ENCODE measurements around the gene HEBP2. TPM values are rescaled to one million over a fixed set of nuclear protein-coding genes. Genes with fewer than 3 reads are reported as not detected.

HEBP2 gene
- polyA plus RNA-seq, 2 of the 4 experiments (the other 2 are of a cell fraction): 18.0 to 22.1 TPM

DNA sequence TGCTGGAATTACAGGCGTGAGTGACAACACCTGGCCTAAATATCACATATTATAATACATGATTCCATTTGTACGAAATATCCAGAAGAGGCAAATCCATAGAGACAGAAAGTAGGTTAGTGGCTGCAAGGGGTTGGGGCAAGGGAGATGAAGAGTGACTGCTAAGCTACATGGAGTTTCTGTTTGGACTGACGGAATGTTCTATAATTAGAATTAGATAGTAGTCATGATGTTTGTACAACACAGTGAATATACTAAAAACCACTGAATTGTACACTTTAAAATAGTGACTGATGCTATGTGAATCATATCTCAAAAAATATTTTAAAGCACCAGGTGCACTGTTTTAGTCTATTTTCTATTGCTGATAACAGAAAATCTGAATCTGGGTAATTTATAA, 3.7 kb upstream of the HEBP2 start:
- no peak overlapping the region for H3K4me3 ChIP-seq
- CTCF ChIA-PET: no interaction called here
- FAIRE-seq (no peak), DNase-seq (ENCODE audit: low read depth in 1 of 2, low spot score in 1 of 2) (no peak), ATAC-seq (no peak)
- H3K9me3 ChIP-seq: no peaks in the 10 kb centered on the region
- H3K4me1 ChIP-seq: 0 out of 3 replicates have a peak, but pooled peaks cover 2% of the 10 kb centered on the region
- no peak overlapping the region for H3K4me2 ChIP-seq
- H3K27ac ChIP-seq: no peak overlapping the region
- TF ChIP-seq RCOR1 (IDR thresholded peaks at IDR 0.05; ENCODE audit: low read depth, low read length) (no peak), MAZ (IDR thresholded peaks at IDR 0.05; ENCODE audit: borderline replicate concordance, low read depth, low read length) (no peak), RARB (CRISPR knock-in tag; IDR thresholded peaks at IDR 0.05) (no peak), CHD2 (IDR thresholded peaks at IDR 0.05; ENCODE audit: low read length, partially characterized antibody) (no peak)
- TF ChIP-seq, protein P1, sequence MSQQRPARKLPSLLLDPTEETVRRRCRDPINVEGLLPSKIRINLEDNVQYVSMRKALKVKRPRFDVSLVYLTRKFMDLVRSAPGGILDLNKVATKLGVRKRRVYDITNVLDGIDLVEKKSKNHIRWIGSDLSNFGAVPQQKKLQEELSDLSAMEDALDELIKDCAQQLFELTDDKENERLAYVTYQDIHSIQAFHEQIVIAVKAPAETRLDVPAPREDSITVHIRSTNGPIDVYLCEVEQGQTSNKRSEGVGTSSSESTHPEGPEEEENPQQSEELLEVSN (IDR thresholded peaks at IDR 0.05; ENCODE audit: borderline replicate concordance, low read depth): no peak
- TF ChIP-seq, protein P2, sequence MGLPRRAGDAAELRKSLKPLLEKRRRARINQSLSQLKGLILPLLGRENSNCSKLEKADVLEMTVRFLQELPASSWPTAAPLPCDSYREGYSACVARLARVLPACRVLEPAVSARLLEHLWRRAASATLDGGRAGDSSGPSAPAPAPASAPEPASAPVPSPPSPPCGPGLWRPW (IDR thresholded peaks at IDR 0.05): no peak
- POLR2A ChIA-PET: no interaction called here
- 82% methylated on average over 3 of the region's 3 CpGs for WGBS (ENCODE audit: missing lambda C conversion rate)

DNA sequence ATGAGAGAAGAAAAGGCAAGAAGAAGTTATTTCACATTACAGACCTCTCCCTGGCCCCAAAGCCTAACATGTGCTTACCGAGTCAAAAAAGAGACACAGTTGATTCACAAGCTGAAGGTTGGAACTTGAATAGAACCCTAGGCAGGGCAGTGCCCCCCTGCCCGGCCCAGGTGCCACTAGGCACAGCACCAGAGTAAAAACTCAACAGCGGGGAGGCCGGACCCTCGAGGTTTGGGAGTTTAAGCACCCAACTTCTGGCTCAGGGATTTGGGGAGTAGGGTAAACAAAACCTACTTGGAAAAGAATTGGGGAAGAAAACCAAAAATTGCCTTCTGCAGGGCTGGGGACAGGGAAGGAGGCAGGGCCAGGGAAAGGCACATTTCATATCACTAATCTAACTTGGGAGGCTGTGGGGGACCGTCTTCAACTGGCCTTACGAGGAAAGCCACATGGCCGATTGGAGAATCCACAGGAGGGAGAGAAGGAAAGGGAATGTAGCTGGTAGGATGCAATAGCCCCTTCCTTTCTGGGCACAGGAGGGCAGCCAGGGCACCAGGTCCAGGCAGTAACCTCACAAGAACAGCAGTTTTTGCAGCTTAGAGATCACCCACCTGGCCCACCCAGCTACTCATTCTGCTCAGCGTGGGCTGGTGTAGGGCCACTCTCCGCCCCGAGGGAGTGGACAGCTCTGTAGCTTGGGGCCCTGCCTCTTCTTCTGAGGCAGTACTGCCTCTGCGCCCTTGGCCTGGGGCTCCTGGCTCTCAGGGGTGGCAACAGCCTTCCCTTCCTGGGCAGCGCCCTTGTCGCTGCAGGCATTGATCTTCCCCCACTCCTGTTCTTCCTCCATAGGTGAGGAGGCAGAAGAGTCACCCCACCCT, 1.8 kb upstream of the HEBP2 start:
- Histone ChIP-seq H3K4me1 (0 out of 3 replicates have a peak, but pooled peaks cover 6% of the 10 kb centered on the region), H3K27ac (no peak overlapping the region), H3K4me2 (no peak overlapping the region), H3K9me3 (no peaks in the 10 kb centered on the region), H3K4me3 (no peak overlapping the region)
- no peak for TF ChIP-seq EP300 (IDR thresholded peaks at IDR 0.05)
- no peak for TF ChIP-seq HEYL (CRISPR knock-in tag; IDR thresholded peaks at IDR 0.05)
- no peak for TF ChIP-seq PHF8 (IDR thresholded peaks at IDR 0.05; ENCODE audit: borderline replicate concordance, low read depth)
- ATAC-seq (no peak), FAIRE-seq (no peak), DNase-seq (ENCODE audit: low read depth in 1 of 2, low spot score in 1 of 2) (no peak)
- ChIA-PET POLR2A (no interaction called here), CTCF (interaction anchor here (0.6 to 1.7 kb wide), 4 partner anchors 9 to 27 kb away, joined by 3 to 8 read pairs (median 3); partner anchors contain the start of gene SMIM28)
- 85% methylated on average over 13 of the region's 14 CpGs for WGBS (ENCODE audit: missing lambda C conversion rate)

DNA sequence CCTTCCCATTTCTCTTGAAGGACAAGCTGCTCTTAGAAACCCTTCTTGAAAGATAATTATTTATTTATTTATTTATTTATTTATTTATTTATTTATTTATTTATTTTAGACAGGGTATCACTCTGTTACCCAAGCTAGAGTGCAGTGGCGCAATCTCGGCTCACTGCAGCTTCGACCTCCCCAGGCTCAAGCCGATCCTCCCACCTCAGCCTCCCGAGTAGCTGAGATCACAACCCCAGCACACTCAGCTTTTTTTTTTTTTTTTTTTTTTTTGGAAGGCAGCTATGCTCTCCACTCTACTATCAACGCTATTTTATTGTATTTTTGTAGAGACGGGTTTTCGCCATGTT, 1.2 kb upstream of the HEBP2 start:
- DNase-seq (ENCODE audit: low read depth in 1 of 2, low spot score in 1 of 2): no peak
- H3K9me3 ChIP-seq: no peaks in the 10 kb centered on the region
- no peak for FAIRE-seq
- ChIA-PET CTCF (interaction anchor here (0.6 to 3.3 kb wide), 8 partner anchors 10 to 402 kb away, joined by 3 to 19 read pairs (median 4); partner anchors contain the start of gene SMIM28), POLR2A (no interaction called here)
- WGBS (ENCODE audit: missing lambda C conversion rate): 92% methylated on average over 8 of the region's 8 CpGs
- H3K4me3 ChIP-seq: peak overlapping the region; percentile 70
- TF ChIP-seq SREBF2 (IDR thresholded peaks at IDR 0.05): no peak
- TF ChIP-seq ZC3H11A (IDR thresholded peaks at IDR 0.05): peak; percentile 58
- no peak for TF ChIP-seq EHF (CRISPR knock-in tag; IDR thresholded peaks at IDR 0.05)
- peak overlapping the region; percentile 91 for H3K4me2 ChIP-seq
- peak overlapping the region in 1 of 2 experiments; percentile 97; a peak in 4 of 6 replicates for H3K27ac ChIP-seq
- ATAC-seq: no peak
- 0 out of 3 replicates have a peak, but pooled peaks cover 6% of the 10 kb centered on the region for H3K4me1 ChIP-seq

DNA sequence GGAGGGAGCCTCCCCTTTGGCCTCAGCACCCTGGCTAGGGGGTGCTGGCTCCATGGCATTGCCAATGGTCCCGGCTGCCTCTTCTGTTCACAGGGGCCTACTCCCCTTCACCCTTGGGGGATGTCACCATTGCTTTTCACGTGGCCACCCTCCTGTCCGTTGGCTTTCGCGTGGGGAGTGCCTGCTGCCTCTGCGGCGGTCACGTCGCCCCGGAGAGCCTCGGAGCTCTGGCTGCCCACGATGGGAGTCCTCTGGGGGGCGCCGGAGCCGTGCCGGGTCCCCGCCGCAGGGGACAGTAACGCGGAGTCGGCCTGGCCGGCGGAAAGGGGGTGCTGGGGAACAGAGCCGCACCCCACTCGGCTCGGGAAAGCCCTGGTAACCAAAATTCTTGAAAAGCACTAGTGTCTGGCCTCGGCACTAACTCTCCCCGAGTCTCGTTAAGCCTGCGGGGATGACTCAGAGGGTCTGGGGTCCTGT, 661 bp upstream of the HEBP2 start:
- Histone ChIP-seq H3K4me3 (peak overlapping the region; percentile 70), H3K27ac (peak overlapping the region; percentile 97), H3K9me3 (no peaks in the 10 kb centered on the region), H3K4me2 (peak overlapping the region; percentile 91), H3K4me1 (0 out of 3 replicates have a peak, but pooled peaks cover 6% of the 10 kb centered on the region)
- no peak for TF ChIP-seq BHLHE40 (IDR thresholded peaks at IDR 0.05; ENCODE audit: low read depth, low read length)
- no peak for TF ChIP-seq CHD2 (IDR thresholded peaks at IDR 0.05; ENCODE audit: low read length, partially characterized antibody)
- TF ChIP-seq, protein P3, sequence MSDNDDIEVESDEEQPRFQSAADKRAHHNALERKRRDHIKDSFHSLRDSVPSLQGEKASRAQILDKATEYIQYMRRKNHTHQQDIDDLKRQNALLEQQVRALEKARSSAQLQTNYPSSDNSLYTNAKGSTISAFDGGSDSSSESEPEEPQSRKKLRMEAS (IDR thresholded peaks at IDR 0.05): 0 out of 2 replicates have a peak, but pooled peaks have one; percentile 17
- no peak for TF ChIP-seq RCOR1 (IDR thresholded peaks at IDR 0.05; ENCODE audit: low read depth, low read length)
- TF ChIP-seq SMC3 (IDR thresholded peaks at IDR 0.05): 0 out of 3 replicates have a peak, but pooled peaks have one; percentile 10
- POLR2A ChIA-PET: no interaction called here
- CTCF ChIA-PET: interaction anchor here (0.6 to 3.3 kb wide), 12 partner anchors 10 to 403 kb away, joined by 3 to 19 read pairs (median 4); partner anchors contain the start of gene SMIM28
- ATAC-seq (peak; percentile 63 to 68), FAIRE-seq (no peak), DNase-seq (ENCODE audit: low read depth in 1 of 2, low spot score in 1 of 2) (peak; percentile 18 to 25)
- WGBS (ENCODE audit: missing lambda C conversion rate): 0% methylated on average over 3 of the region's 30 CpGs
